Measurements from ENCODE around the gene IFT80.

IFT80 gene

DNA sequence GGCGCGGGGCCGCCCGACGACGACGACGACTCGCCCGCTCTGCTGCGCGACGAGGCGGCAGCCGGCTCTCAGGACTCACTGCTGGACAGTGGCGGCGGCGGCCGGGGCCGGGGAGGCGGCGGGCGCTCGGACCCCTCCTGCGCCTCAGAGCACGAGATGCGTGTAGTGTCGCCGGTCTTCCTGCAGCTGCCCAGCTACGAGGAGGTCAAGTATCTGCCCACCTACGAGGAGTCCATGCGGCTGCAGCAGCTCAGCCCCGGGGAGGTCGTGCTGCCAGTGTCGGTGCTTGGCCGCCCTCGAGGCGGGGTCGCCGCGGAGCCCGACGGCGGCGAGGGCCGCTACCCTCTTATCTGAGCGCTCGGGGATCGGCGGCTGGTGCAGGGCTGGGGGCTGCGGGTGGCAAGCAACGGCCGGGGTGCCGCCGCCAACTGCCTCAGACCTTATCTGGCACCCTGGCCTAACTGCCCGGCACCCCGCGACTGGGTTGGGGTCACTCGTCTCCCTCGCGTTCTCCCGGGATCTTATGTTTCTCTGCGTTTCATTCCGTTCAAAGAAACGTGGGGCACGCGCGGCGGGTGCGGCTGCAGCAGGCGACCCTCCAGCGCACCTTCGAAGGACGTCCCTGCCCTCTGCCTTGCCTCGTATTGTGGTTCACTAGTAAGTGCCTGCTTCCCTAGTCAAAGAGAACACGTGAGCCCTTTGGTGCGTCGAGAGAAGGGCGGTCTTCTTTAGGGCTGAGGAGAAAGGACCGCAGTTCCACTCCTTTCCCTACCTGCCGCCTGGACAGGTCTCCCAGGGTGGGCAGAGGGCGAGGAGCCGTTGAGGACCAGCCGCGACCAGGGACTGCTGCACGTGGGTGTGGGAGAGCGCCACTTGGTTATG lies 172.8 kb downstream of the IFT80 start:
- TF ChIP-seq CTCF (IDR thresholded peaks at IDR 0.05; ENCODE audit: low read depth, low read length): no peak
- H3K4me3 ChIP-seq (ENCODE audit: low read depth, low read length): peak overlapping the region; percentile 56

GRCh38 chr3:160225176-160226025 lies 173.6 kb downstream of the IFT80 start, which contains the start of gene C3orf80:
TSS of gene C3orf80 (plus strand) at chr3:160225422. CDS start at chr3:160225636, 214 bp downstream.
- peak within 1 kb of the TSS; percentile 56 for H3K4me3 ChIP-seq (ENCODE audit: low read depth, low read length)
- TF ChIP-seq CTCF (IDR thresholded peaks at IDR 0.05; ENCODE audit: low read depth, low read length): no peak

GRCh38 chr3:160224811-160225175 lies 174.2 kb downstream of the IFT80 start:
- H3K4me3 ChIP-seq (ENCODE audit: low read depth, low read length): peak overlapping the region; percentile 56
- TF ChIP-seq CTCF (IDR thresholded peaks at IDR 0.05; ENCODE audit: low read depth, low read length): no peak

DNA sequence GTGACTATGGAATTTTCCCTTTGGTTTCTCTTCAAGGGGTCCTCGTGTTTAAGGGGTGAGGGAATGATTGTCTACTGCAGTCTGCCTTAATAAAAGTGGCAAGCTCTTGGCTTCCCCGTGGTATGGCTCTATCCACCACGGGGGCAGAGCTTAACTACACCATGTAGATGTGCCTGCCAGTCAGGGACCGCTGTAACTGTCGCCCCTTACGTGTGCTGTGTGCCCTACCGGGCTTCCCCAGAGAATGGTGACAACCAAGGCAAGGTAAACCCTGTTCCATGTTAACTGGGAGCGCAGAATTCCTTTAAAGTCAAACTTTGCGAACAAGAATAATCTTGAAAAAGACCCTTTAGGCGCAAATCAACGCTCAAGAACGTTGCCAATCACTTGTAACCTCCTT lies 174.8 kb downstream of the IFT80 start:
- TF ChIP-seq CTCF (IDR thresholded peaks at IDR 0.05; ENCODE audit: low read depth, low read length): no peak
- no peak overlapping the region for H3K4me3 ChIP-seq (ENCODE audit: low read depth, low read length)

- no peak overlapping the region for H3K4me3 ChIP-seq (ENCODE audit: low read depth, low read length)
- TF ChIP-seq CTCF (IDR thresholded peaks at IDR 0.05; ENCODE audit: low read depth, low read length): no peak
Observed at GRCh38 chr3:160221019-160221418, 178.0 kb downstream of the IFT80 start.

- no peak overlapping the region for H3K4me3 ChIP-seq (ENCODE audit: low read depth, low read length)
- TF ChIP-seq CTCF (IDR thresholded peaks at IDR 0.05; ENCODE audit: low read depth, low read length): no peak
Observed at GRCh38 chr3:160220038-160220437, 179.0 kb downstream of the IFT80 start.

DNA sequence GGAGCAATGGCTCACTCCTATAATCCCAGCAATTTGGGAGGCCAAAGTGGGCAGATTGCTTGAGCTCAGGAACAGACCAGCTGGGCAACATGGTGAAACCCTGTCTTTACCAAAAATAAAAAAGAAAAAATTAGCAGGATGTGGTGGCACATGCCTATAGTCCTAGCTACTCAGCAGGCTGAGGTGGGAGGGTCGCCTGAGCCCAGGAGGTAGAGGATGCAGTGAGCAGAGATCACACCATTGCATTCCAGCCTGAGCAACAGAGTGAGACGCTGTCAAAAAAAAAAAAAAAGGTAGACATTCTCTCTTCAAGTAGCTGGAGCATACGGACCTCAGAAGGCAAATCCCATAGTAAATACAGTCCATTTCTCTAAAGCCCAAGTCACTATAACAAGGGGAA lies 180.9 kb downstream of the IFT80 start:
- H3K4me3 ChIP-seq (ENCODE audit: low read depth, low read length): no peak overlapping the region
- TF ChIP-seq CTCF (IDR thresholded peaks at IDR 0.05; ENCODE audit: low read depth, low read length): no peak
